Measurements from ENCODE around the gene ACTL8.
"Not testable (repeated sequence)": the region's sequence is repeated elsewhere in the genome, so short reads cannot be mapped to it uniquely, and the experiment has no call there.

ACTL8 gene

DNA sequence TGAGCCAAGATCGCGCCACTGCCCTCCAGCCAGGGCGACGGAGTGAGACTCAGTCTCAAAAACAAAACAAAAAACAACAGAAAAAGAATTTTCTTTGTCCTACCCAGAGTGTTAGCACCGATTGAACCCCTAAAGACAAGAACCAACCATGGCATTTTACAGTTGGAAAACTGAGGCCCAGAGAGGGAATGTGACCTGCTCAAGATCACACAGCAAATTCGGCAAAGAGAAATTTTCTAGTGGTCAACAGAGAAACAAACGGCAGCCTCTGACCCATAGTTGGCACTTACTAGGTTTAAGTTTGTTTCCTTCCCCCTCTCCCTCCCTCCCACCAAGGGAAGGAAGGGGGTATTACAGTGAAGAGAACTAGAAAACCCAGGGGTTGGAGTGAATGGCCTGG is 20.5 kb upstream of the ACTL8 start:
- no peak for DNase-seq (ENCODE audit: low read depth in 3 of 3, low spot score in 1 of 3)

DNA sequence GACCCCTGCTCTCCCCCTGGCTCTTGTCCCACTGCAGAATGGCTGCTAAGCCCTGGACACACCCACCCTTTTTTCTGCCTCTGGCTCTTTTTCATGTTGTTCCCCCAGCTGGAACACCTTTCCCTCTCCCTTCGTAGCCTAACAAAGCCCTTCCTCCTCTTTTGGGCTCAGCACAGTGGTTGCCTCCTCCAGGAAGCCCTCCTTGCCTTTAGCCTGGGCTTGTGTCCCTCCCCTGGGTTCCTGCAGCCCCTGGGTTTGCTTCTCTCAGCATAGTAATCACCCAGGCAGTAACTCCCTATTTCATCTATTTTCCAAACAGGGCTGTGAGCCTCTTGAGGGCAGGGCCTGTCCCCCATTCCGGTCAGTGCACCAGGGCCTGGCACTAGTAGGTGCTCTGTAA is 19.8 kb upstream of the ACTL8 start:
- no peak for DNase-seq (ENCODE audit: low read depth in 3 of 3, low spot score in 1 of 3)

DNA sequence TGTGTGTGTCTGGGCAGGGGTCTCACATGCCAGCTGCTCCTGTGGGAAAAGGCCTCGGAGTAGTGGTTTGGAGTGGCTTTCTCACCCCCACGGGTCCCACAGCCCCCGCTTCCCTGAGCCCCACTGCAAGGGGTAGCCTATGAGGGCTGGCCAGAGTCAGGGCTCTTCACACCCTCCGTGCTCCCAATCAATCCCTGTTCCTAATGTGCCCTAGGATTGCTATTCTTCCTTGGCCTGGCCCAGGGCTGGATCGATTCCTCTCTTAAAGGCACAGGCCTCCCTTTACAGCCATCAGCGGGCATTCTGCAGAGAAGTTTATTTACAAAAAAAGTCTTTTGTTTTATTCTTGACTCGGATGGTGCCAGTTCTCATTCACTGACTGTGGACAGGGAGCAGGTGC is 19.3 kb upstream of the ACTL8 start:
- no peak for DNase-seq (ENCODE audit: low read depth in 3 of 3, low spot score in 1 of 3)

DNA sequence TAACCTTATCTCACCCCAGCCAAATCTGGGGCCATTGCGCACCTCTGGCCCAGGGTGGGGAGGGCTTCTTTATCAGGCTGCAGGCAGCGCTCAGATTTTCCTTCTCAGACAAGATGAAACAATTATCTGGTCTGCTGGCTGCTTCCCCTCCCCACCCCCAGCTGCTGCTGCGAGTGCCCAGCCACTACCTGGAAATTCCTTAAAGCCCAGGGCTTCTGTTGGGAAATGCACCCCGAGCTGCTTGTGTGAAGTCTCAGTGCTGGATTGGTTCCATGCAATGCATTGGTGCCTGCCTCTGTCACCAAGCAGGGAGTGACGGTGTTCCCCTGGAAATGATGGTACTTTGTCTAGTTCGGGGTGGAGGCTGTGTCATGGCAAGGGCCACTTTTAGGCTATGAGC is 18.5 kb upstream of the ACTL8 start:
- no peak for DNase-seq (ENCODE audit: low read depth in 3 of 3, low spot score in 1 of 3)

DNA sequence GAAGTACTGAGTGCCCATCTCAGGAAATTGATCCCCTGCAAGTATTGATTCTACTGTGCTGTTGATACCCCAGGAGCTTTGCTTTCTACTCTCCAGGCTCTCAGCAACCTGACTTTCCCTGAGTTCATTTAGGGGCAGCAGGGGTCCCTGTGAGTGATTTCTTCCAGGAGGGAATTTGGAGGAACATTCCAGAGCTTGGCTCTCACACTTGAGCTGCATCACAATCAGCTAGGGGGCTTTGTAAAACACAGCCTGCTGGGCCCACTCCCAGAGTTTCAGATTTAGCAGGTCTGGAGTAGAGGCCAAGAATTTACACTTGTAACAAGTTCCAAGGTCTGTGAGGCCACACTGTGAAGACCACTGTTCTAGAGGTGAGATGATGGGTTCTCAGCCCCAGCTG is 16.1 kb upstream of the ACTL8 start:
- DNase-seq (ENCODE audit: low read depth in 3 of 3, low spot score in 1 of 3) = no peak

DNA sequence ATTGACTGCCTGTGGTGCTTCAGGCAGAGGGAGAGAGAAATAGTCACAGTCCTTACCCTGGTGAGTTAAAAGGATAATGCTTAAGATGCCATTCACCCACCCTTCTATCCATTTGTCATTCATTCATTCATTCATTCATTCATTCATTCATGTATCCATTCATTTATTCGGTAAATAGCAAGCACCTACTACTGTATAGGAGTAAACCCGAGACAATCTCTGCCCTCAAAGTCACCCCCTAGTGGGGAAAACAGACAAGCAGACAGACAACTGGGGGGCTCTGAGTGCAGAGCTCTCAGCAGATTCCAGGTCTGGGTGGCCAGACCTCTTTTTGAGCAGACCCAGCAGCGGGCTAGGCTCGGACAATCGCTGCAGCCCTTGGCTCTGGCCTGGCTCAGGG is 14.1 kb upstream of the ACTL8 start:
- no peak for DNase-seq (ENCODE audit: low read depth in 3 of 3, low spot score in 1 of 3)

DNA sequence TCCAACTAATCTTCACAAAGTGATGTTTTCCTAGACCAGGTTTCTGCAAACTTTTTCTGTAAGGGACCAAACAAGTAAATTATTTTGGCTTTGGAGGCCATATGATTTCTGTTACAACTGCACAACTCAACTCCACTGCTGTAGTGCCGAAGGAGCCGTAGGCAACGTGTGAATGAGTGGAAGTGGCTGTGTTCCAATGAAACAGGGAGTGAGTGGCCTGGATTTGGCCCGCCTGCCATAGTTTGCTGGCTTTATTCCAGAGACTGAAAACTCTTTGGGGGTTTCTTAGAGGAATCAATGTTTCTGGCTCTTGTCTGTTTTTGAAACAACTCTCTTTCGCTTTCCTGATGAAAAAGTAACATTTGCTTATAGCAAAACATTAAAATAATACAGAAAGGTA is 12.6 kb upstream of the ACTL8 start:
- no peak for DNase-seq (ENCODE audit: low read depth in 3 of 3, low spot score in 1 of 3)

DNA sequence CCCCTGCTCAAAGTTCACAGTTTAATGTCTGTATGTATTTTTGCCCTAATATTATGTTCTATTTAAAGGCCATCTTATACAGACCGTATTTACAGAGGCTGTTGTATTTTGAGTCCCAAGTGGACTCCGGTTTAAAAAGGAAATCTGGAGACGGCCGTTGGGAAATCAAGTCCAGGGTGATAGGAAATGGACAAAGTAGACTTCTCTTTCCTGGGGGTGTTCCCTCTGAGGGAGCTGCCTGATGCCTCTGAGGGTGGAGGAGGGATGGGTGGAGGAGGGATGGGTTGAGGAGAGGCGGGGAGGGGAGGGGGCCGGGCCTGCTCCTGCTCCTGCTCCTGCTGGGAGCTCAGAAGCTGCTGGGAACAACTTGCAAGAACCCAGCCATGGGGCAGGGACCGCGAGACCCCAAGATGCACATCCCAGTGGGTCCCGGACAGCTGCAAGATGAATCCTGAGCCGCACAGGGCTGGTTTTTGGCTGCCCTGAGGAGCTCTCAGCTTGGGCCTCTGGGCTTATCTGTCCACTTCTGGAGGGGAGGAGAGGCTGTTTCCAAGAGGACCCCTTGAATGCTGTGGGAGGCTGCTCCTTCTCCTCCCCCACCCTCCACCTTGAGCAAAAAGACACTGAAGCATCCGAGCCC is 12.0 kb upstream of the ACTL8 start:
- DNase-seq (ENCODE audit: low read depth in 3 of 3, low spot score in 1 of 3) = no peak

DNA sequence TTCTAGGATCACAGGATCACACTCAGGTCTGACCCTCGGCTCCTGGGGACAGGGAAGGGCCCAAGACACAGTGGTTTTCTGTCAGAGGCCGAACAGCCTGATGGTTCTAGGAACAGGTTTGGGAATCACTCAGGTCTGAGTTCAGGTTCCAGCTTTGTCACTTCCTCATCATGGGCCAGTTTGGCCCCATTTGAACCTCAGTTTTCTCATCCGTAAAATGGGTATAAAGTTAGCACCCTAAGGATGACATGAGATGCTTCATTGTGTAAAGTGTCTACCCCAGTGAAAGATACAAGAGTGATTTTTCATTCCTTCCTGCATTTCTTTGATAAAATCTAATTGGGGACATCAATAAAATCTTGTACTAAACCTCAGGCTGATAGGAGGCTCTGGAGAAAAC is 11.2 kb upstream of the ACTL8 start:
- no peak for DNase-seq (ENCODE audit: low read depth in 3 of 3, low spot score in 1 of 3)

DNA sequence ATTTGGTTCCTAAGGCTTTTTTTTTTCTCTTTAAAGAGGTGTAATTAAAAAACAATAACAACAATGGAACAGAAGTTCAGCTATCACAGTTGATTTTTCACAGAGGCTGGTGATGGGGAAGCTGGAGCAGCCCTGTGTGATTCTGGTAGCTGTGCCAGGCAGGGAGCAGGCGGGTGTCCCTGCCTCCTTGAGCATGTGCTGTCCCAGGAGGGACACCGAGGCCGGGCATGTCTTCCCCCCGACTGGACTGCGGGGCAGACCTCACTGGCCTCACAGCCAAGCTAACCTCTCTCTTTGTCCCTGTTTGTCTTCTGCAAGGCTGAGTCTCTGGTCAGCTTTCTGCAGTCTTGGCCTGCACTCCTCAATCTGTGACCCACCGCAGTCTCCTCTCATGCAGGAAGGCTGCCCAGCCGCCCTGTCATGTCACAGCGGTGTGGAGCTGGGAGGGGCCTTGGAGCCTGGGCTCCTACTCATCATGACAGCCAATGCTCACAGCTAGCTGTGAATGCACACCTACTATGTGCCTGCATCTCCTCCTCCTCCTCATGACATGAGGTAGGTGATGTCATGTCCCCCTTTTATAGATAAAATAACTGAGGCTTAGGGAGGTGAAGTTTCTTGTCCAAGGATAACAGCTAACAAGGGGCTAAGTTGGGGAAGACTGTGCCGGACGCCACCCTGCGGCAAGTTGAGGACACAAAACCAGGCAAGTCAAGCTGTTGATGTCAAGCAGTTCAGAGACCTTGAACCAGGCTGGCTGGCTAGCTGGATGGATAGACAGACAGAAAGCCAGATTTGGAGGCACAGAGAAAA is 10.3 kb upstream of the ACTL8 start:
- no peak for DNase-seq (ENCODE audit: low read depth in 3 of 3, low spot score in 1 of 3)

DNA sequence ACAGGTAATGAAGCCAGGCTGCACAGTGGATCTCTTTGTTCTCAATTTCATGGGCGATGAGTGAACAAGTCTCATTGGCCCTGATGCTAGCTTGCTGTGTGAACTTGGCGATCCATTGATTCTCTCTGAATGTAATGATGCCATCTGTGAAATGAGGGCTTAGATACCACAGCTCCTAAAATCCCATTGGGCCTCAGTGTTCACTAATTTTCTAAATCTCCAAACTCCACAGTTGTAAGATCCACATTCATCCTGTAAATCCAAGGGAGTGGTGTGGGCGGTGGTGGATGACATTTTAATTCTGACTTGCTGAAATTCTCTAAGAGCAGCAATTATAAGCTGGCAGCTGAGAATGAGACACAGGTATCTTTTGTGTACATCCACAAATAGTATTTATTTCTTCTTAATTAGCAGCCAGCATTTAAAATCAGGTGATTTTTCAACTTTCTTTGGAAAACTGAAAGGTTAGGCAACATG is 9.6 kb upstream of the ACTL8 start:
- DNase-seq (ENCODE audit: low read depth in 3 of 3, low spot score in 1 of 3) = no peak

DNA sequence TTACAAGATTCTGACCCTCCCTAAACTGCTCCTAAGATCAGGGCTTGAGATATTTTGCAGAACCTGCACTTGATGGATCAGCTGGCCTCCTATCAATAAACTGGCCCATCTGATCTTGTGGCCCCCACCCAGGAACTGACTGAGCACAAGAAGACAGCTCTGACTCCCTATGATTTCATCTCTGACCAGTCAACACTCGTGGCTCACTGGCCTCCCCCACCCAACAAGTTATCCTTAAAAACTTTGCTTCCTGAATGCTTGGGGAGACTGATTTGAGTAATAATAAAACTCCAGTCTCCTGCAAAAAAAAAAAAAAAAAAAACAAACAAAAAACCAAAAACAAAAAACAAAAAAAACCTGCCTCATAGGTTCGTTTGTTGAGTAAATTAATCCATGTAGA is 8.9 kb upstream of the ACTL8 start:
- DNase-seq (ENCODE audit: low read depth in 3 of 3, low spot score in 1 of 3) = not testable (repeated sequence)

DNA sequence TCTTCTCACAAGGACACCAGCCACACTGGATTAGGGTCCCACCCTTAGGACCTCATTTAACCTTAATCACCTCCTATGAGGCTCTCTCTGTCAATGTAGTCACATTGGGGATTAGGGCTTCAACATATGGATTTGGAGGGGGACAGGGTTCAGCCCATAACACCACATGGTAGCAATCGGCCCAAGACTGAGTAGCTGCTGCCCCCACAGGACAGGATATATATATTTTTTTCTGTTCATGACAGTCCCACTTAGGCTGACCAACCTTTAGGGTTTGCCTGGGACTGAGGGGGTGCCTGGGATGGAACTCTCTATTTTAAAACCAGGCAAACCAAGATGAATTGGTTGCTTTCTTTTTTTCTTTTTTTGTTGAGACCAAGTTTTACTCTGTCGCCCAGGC is 8.2 kb upstream of the ACTL8 start:
- DNase-seq (ENCODE audit: low read depth in 3 of 3, low spot score in 1 of 3) = no peak

DNA sequence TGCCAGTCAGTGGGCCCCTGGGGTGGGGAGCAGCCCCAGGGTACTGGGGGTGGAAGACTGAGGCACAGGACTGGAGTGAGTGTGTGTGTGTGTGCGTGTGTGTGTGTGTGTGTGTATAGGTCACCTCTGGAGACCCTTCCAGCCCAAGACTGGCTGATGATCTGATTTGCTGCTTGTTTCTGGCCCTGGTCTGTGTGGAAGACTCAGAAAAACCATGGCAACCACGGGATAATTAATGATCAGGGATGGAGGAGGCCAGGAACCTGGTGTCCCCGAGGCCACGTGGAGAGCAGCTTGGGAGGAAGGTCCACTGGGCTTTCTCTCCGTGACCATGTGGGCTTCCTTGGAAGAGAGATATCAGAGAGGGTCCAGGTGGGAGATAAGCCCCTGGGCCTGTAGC is 4.8 kb upstream of the ACTL8 start:
- no peak for DNase-seq (ENCODE audit: low read depth in 3 of 3, low spot score in 1 of 3)

DNA sequence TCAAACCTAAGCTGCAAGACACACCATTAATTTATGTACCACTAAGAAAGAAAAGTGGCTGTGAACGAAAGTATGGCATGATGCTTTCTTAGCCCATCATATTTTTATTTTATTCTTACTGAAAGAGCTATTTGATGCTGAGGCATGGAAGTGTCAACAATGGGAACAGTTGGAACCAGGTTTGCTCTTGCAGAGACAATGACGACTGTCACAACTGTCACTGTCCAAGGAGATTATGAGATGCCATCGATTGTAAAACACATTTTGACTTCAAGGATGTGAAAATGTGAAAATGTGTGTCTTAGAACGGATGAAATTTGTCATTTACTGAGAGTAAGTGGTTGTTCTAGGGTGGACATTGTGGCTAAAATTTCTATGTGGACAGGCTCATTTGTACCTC is 2.8 kb upstream of the ACTL8 start:
- no peak for DNase-seq (ENCODE audit: low read depth in 3 of 3, low spot score in 1 of 3)

DNA sequence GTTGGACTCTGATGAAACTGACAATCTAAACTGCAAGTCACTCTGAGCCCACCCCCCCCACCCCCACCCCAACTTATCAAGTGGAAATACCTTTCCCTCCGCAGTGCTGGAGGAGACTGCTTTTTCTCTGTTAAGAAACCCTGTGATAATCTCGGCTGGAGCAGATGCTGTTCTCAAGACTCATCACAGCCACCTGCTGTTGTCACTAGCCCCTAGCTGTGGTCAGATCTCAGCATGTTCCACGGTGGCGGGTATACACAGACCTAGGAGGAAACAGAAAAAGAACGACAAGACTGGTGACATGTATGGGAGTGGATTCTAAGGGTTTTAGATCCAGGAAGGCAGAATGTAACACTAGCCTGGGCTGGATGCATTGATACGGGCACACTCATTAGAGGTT is 2.3 kb downstream of the ACTL8 start:
- no peak for DNase-seq (ENCODE audit: low read depth in 3 of 3, low spot score in 1 of 3)

DNA sequence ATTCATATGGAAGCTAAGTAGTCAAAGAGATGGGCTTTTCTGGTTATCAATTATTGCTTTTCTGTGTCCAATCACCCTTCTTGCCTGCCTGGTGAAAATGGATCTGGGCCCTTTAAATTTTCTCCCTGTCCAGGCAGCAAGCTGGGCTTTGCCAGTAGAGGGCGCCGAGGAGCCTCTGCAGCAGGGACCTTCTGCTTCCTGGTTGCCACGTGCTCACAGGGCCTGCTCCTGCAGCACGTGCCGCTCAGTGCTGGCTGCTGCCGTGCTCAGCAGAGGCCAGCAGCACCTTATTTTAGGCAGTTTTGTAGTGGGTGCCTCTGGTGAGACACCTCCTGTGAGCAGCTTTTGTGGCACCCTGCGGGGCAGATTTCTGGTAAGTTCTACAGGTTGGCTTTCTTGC is 4.0 kb downstream of the ACTL8 start:
- no peak for DNase-seq (ENCODE audit: low read depth in 3 of 3, low spot score in 1 of 3)

DNA sequence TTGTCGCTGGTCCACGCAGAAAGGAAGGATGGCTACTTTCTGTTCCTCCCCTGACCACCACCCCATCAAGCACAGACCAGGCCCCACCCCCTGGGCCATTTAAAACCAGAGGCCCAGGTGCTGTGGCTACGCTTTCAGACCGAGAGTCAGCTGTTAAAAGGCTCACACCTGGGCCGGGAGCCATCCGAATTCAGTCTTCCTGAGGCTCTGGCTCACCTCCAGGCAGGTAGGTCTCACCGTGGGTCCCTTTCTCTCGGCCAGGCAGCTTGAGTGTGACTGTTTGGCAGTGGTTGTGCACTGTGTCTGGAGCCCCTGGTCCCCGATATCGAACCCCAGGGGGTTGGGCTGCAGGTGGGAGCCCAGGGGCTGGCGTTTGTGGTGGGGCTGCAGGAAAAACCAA is 7.2 kb downstream of the ACTL8 start:
- DNase-seq (ENCODE audit: low read depth in 3 of 3, low spot score in 1 of 3) = no peak

DNA sequence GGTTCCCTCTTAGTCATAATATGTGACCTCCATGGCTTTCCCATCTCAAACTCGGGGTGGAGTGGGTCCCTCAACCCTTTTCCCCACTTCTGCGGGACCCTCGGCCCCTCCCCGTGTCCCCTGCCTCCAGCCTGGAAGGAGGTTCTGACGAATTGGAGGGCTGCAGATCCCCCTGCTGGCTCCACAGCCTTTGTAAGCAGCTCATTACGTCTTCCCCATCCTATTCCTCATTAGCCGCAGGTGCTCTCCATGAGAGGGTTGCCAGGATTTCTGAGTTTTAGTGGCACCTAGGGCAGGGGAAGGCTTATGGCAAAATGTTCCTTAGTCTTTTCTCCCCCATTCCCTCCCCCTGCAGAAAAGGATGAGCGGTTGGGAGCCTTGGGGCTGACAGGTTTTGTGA is 8.3 kb downstream of the ACTL8 start:
- DNase-seq (ENCODE audit: low read depth in 3 of 3, low spot score in 1 of 3) = no peak

DNA sequence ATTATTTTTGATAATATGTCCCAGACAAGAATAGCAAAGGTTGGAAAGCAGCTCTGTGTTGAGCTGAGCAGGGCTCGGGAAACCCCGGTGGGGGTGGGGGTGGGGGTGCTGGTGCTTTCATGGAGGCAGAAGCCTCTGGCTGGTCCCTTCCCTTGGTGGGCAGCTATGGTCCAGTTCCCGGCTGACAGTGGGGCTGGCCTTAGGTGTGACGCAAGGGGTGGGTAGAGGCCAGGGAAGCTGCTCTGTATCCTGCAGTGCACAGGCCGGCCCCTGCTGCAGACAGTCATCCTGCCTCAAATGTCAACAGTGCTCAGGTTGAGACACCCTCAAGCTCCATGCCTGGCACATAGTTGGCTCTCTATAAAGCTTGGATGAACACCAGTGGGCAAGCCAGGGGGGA is 8.9 kb downstream of the ACTL8 start:
- DNase-seq (ENCODE audit: low read depth in 3 of 3, low spot score in 1 of 3) = no peak

DNA sequence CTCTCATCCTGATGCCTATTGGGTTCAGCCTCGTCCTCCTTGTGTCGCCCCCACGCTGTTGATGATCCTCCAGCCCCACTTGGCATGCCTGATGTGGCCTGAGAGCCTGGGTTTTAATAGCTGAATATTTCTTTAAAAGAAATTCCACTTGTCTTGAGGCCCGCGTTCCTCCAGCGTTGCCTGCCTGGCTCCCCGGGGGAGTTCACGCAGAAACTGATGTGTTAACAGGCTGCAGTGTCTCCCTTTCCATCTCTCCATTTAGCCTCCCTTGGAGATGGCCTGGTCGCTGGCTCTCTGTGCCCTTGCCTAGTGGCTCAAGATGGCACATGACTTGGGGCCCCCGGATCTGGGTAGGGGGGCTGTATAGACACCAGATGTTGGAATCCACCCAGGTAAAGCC is 9.5 kb downstream of the ACTL8 start:
- DNase-seq (ENCODE audit: low read depth in 3 of 3, low spot score in 1 of 3) = no peak

DNA sequence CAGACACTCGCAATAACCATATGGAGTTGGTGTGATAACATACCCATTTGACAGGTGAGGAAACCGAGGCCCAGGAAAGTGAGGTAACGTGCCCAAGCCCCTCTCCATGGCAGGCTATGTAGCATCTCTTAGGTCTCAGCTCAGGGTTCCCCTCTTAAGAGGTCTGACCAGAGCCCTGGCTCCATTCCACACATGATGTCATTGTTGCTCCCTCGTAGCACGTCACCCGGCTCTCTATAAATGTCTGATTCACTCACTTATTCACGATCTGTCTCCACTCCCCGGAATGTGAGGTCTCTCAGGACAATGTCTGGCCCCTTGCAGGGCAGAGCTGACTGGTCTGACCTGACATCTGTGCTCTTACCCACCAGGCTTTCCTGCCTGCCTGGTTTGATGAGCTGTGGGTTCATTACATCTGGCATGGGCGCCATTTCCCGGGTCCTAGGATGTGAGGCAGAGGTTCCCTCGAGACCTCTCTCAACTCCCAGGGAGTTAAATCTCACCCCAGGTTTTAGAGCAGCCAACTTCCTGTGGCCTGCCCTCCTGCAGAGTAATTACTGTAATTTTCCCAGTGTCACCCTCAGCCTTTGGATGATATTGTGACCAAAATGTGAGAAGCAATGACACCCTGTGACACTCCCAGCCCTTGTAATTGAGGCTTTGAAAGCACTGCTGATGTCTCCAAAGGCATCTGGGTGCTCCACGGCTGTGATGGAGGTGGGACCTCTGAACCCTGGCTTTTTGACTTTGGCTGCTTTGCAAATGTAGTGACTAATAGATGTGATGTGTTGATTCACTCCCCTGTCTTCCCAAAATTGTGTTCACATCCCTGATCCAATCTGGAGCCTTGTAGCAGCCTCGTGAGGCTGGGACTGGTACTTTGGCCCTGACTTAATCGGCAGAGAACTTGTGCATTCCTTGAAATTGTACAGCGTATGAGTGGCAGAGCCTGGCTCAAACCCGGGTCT is 10.6 kb downstream of the ACTL8 start:
- no peak for DNase-seq (ENCODE audit: low read depth in 3 of 3, low spot score in 1 of 3)
